ENCODE results near the gene PIP5K1C.
"Not testable (repeated sequence)": the region's sequence is repeated elsewhere in the genome, so short reads cannot be mapped to it uniquely, and the experiment has no call there.

PIP5K1C gene

GRCh38 chr19:3658870-3659745, 41.2 kb downstream of the PIP5K1C start:
- no peak for DNase-seq

DNA sequence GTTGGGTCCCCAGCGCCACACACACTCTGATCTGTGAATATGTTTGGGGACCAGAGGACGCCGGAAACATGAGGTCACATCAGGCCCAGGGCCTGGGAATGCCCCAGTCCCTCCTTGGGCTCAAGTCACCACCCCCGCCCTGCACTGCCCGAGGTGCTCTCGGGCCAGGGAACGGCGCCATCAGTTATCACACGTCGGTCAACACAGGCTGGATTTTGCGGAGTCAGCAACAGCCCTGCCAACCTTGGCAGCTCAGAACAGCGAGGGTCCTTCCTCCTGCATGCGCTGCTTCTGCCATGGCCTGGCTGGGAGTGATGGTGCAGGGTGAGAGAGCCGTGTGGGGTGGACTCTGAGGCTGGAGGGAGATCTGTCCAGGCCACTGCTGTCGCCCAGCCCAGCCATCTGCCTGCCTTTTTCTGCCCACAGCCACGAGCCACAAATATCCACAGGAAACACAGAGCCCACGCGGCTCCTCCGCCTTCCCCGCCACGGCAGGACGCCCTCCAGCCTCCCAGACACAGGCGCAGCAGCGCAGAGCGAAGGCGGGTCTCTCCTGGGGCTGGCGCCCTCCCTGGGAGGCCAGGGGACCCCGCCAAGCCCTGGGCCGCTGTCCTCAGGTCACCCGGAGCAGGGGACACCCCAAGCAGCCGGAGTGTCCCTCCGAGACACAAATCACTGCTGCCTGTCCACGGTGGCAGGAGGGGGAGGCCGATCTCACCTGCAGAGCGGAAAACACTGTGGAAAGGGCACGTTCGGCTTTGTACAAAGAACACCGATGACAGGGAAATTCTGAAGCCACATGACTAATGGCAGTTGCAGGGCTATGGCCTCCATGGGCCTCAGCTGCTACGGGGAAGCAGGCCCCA, 42.0 kb downstream of the PIP5K1C start:
- no peak for DNase-seq

DNA sequence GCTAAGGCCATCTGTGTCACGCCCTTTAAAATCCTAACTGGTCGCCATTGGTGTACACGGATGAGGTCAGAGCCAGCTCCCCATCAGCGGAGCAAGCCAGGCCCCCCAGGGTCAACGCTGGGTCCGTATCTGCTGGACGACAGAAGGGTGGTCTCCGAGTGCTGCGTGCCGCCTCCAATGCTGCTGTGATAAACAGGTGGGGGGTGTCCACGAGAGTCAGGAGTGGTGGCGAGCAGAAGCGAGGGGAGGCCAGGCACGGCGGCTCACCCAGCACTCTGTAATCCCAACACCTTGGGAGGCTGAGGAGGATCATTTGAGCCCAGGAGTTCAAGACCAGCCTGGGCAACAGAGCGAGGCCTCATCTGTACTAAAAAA, 42.9 kb downstream of the PIP5K1C start:
- no peak for DNase-seq

- no peak for DNase-seq
Observed at GRCh38 chr19:3656747-3657394, 43.4 kb downstream of the PIP5K1C start.

DNA sequence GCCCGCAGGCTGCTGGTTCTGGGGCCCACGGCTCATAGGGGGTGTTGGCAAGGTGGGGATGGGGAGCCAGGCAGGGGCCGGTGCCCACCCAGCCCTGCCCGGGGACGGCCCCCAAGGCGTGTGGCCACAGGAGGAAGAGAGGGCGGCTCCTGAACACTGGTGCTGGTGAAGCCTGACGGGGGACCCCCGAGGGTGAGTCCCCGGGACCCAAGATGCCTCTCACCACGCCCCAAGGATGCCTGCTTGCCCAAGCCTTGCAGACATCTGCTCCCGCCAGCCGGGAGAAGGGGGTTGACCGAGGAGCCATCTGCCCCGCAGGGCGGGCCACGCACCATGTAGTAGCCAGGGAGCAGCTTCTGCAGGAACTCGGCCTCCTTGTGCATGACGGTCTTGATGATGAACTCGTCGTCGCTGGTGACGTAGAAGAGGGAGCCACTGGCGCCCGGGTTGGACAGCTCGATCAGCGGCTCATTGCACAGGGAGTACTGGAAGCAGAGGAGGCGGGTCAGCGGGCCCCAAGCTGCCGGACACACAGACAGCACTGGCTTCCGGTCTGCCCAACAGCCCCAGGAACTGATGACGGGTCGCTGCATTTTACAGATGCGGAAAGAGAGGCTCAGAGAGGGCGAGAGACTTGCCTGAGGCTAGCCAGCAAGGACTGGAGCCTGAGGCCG, 44.1 kb downstream of the PIP5K1C start:
- DNase-seq: no peak

DNA sequence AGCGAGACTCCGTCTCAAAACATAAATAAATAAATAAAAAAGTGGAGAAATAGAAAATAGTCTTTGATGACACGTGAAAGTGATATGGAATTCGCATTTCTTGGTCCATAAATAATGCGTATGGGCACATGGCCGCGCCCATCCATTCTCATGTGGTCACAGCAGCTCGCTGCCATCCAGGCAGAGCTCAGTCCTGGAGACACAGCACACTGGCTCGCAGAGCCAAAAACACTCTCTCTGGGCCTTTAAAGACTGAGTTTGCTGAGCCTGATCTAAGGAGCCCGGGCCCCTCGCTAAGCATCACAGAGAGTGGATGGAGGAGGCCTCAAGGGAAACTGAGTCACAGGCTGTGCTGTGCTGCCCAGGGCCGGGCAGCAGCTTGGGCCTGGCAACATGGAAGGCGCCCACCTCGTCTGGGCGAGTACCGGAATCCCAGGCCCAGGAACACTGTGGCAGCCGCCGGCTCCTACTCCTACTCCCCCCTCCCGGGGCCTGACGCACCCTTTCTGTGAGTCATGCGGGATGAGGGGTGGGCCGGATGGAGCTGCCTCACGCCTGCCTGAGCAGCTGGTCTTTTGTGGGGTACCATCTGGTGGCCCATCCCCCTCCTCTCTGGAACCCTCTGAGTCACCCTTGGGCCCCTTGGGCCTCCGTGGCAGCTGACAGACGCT, 44.7 kb downstream of the PIP5K1C start:
- no peak for DNase-seq

DNA sequence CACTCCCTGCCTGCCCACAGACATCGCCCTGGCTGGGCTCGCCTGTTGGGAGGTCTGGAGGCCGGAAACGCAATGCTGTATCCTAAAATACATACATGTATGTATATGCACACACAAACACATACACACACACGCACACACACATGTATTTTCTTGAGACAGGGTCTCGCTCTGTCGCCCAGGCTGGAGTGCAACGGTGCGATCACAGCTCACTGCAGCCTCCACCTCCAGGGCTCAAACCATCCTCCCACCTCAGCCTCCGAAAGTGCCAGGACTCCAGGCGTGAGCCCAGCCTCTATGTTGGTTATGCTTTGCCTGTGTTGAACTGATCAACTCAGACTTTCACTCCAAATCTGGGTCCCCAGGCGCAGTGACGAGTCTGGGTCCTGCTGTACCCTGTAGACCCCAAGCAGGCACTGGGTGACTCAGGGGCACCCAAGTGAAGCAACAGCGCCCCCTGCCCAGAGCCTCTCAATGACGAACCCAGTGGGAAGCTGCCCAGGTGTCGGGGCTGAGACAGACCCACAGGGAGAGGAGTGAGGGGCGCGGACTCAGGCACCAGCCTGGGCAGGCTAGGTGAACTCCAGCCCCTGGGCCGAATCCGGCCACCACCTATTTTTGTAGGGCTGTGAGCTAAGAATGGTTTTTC, 46.3 kb downstream of the PIP5K1C start:
- DNase-seq: no peak

- DNase-seq: no peak
Observed at GRCh38 chr19:3653081-3653795, 47.0 kb downstream of the PIP5K1C start.

GRCh38 chr19:3652422-3652821, 47.8 kb downstream of the PIP5K1C start:
- DNase-seq: no peak

- DNase-seq: no peak
Observed at GRCh38 chr19:3651684-3652083, 48.6 kb downstream of the PIP5K1C start.

- no peak for DNase-seq
Observed at GRCh38 chr19:3649888-3650287, 50.4 kb downstream of the PIP5K1C start.

GRCh38 chr19:3648037-3648905, 52.0 kb downstream of the PIP5K1C start:
- DNase-seq: no peak

GRCh38 chr19:3647102-3647501, 53.2 kb downstream of the PIP5K1C start:
- DNase-seq: not testable (repeated sequence)

DNA sequence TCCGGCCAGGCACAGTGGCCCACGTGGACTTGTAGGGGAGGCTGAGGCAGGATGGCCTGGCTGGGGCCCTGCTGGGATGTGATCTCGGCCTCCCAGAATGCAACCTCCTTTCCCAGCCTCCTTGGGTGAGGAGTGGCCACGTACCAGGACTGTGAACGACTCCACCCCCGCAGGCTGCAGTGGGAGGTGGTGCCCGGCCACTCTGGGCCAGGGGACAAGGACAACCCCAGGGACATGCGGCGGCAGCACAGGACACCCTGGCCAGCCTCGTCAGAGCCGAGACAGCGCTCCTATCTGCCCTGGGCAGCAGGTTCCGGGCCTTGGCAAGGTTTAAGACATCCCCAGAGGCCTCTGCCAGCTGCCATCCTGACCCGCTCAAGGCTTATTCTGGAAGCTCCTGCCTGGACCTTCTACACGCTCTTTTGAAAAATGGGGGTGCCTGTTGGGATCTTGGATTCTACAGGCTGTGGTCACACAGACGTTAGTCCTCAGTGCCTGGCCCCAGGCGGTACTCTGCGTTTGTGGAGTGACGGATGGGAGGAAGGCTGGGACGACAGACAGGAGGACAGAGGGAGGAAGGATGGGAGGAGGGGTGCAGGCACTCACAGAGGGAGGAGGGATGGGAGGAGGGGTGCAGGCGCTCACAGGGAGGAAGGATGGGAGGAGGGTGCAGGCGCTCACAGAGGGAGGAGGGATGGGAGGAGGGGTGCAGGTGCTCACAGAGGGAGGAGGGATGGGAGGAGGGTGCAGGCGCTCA, 53.8 kb downstream of the PIP5K1C start:
- no peak for DNase-seq

GRCh38 chr19:3645726-3646125, 54.5 kb downstream of the PIP5K1C start:
- DNase-seq: no peak

- no peak for DNase-seq
Observed at GRCh38 chr19:3645067-3645396, 55.2 kb downstream of the PIP5K1C start.

DNA sequence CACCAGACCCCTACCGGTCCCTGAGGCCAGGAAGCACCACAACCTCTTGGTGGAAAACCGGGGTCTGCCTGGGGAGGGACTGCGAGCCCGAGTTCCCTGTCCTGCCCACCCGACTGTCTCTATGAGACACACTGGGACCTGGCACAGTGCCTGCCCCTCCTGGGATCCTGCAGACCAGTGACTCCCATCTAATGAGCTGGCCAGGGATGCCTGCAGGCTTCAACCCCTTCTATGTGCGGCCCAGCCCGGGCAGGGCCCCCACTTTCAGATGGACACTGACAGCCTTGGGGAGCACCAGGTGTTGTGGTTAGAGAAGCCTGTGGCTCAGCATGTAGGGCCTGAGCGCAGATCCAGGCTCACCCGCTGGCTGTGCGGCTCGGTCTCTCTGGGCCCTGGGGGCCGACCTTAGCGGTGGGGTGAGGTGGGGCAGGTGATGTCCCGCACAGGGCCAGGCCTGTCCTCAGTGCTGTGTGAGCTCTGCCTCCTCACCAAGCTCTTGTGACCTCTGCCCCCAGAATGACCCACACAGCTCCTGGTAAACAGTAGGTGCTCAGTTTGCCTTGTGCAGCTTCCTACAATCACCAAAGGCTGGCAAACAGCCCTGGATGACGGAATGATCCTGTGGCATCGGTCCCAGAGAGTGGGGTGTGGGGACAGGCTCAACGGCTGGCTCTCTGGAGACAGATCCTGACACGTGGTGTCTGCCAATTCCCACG, 55.8 kb downstream of the PIP5K1C start:
- DNase-seq: no peak

GRCh38 chr19:3643674-3644313, 56.5 kb downstream of the PIP5K1C start:
- DNase-seq: no peak
